Forelimb muscle (tissue), 1 donor: ENCODE results near the gene RFWD3. TPM values are rescaled to one million over a fixed set of nuclear protein-coding genes. Genes with fewer than 3 reads are reported as not detected.

Experiments used
- DNase-seq: peaks from one replicate; pipeline ENCODE4 v3.0.0-alpha.2; 2013; ENCODE audit warnings: low read depth
- polyA plus RNA-seq: library from polyadenylated mRNA; unstranded; fragments of 120-200 nt; gene quantifications from one replicate; pipeline ENCODE4 v1.2.1, GENCODE V29; 2013; ENCODE audit not compliant: insufficient read length

Gene RFWD3
- polyA plus RNA-seq, 1 donor = 9.1 TPM

- DNase-seq = no peak
Observed at GRCh38 chr16:74578838-74579237, 87.8 kb downstream of the RFWD3 start.

GRCh38 chr16:74578433-74578832 lies 88.2 kb downstream of the RFWD3 start:
- no peak for DNase-seq

GRCh38 chr16:74577882-74578366 lies 88.8 kb downstream of the RFWD3 start:
- DNase-seq = no peak

GRCh38 chr16:74575807-74576643 lies 90.7 kb downstream of the RFWD3 start:
- DNase-seq = no peak

GRCh38 chr16:74575175-74575806 lies 91.4 kb downstream of the RFWD3 start:
- DNase-seq = no peak

GRCh38 chr16:74574146-74574545 lies 92.5 kb downstream of the RFWD3 start:
- DNase-seq = no peak

GRCh38 chr16:74573622-74574021 lies 93.1 kb downstream of the RFWD3 start:
- no peak for DNase-seq

Other genes with a start within 250 kb of the RFWD3 start
- gene CLEC18B, start 245.4 kb downstream of the RFWD3 start, polyA plus RNA-seq = 2.8 TPM
- gene GLG1, start 59.8 kb downstream of the RFWD3 start, polyA plus RNA-seq = 97.1 TPM
- gene MLKL, start 34.0 kb upstream of the RFWD3 start, polyA plus RNA-seq = 2.8 TPM
- gene FA2H, start 107.9 kb upstream of the RFWD3 start, polyA plus RNA-seq = 0.09 TPM